IMR-90 (cell line): ENCODE data around the gene MAML3. TPM values are rescaled to one million over a fixed set of nuclear protein-coding genes. Genes with fewer than 3 reads are reported as not detected.

Source experiments
- ATAC-seq: fragments of 200-7000 bp; cut with Tn5 transposase; 2 replicates; pipeline ENCODE4 v1.9.1; 2020; ENCODE audit warnings: low read depth, mild to moderate bottlenecking, moderate library complexity
- BruUV-seq: library from RNA; stranded (reverse); fragments of 400-500 nt; replicated peaks from 2 replicates; lab custom pipeline; 2021; lab: Mats Ljungman, UMichigan
- CTCF ChIA-PET: fragments of 300-600 bp; formaldehyde crosslinking; extraction: SDS; loops from one replicate; lab custom pipeline; 2021; ENCODE audit warnings: antibody characterized with exemption; lab: Yijun Ruan, JAX
- POLR2A ChIA-PET: fragments of 300-600 bp; sonication (Branson Sonifier 250); formaldehyde crosslinking; loops from one replicate; lab custom pipeline; 2022; ENCODE audit warnings: antibody characterized with exemption; ENCODE audit not compliant: unreplicated experiment; lab: Charles Lee
- DNase-seq: peaks from one replicate; pipeline ENCODE4 v3.0.0; 2013
- H2AFZ ChIP-seq: replicated peaks from 2 replicates; pipeline ENCODE3; 2013; ENCODE audit warnings: low read length, mild to moderate bottlenecking; ENCODE audit not compliant: poor library complexity
- H2AK5ac ChIP-seq: 2 replicates; pipeline ENCODE4 v1.6.1; 2013; ENCODE audit warnings: low read depth, low read length, inconsistent platforms
- H2AK9ac ChIP-seq: replicated peaks from 2 replicates; pipeline ENCODE3; 2013; ENCODE audit warnings: mild to moderate bottlenecking, low read depth, low read length, moderate library complexity; ENCODE audit not compliant: poor library complexity
- H2BK120ac ChIP-seq: 2 replicates; pipeline ENCODE4 v1.6.1; 2013; ENCODE audit warnings: low read depth, low read length, inconsistent platforms
- H2BK15ac ChIP-seq: 3 replicates; pipeline ENCODE4 v1.6.1; 2013; ENCODE audit warnings: low read depth, low read length, inconsistent platforms
- H2BK20ac ChIP-seq: 2 replicates; pipeline ENCODE4 v1.6.1; 2013; ENCODE audit warnings: low read depth, mild to moderate bottlenecking, inconsistent platforms, low read length, moderate library complexity
- H2BK5ac ChIP-seq: 2 replicates; pipeline ENCODE4 v1.6.1; 2013; ENCODE audit warnings: mild to moderate bottlenecking, low read depth, low read length, inconsistent platforms; ENCODE audit not compliant: poor library complexity, severe bottlenecking
- H3K14ac ChIP-seq: replicated peaks from 2 replicates; pipeline ENCODE4 v1.6.1; 2013; ENCODE audit warnings: low read depth, low read length, inconsistent platforms
- H3K18ac ChIP-seq: 2 replicates; pipeline ENCODE4 v1.6.1; 2013; ENCODE audit warnings: low read depth, low read length, control low read depth
- H3K23ac ChIP-seq: 2 replicates; pipeline ENCODE4 v1.6.1; 2013; ENCODE audit warnings: low read depth, low read length, inconsistent platforms
- H3K27ac ChIP-seq: 2 replicates; pipeline ENCODE4 v1.5.1; 2013; ENCODE audit warnings: mild to moderate bottlenecking, control low read depth, low read length; ENCODE audit not compliant: insufficient read depth
- H3K27me3 ChIP-seq: 2 replicates; pipeline ENCODE4 v1.6.1; 2013; ENCODE audit warnings: low read length; ENCODE audit not compliant: control insufficient read depth, insufficient read depth
- H3K36me3 ChIP-seq: 2 replicates; pipeline ENCODE4 v1.6.1; 2013; ENCODE audit warnings: low read length, mixed read lengths; ENCODE audit not compliant: control insufficient read depth, insufficient read depth
- H3K4ac ChIP-seq: 2 replicates; pipeline ENCODE4 v1.6.1; 2013; ENCODE audit warnings: low read depth, low read length, inconsistent platforms
- H3K4me1 ChIP-seq: 2 replicates; pipeline ENCODE4 v1.6.1; 2013; ENCODE audit warnings: low read length, mixed read lengths; ENCODE audit not compliant: control insufficient read depth, insufficient read depth
- H3K4me2 ChIP-seq: 2 replicates; pipeline ENCODE4 v1.6.1; 2013; ENCODE audit warnings: low read depth, mild to moderate bottlenecking, control low read depth, low read length, moderate library complexity
- H3K4me3 ChIP-seq: 2 replicates; pipeline ENCODE4 v1.5.1; 2013; ENCODE audit warnings: low read depth, mild to moderate bottlenecking, control low read depth, low read length, moderate library complexity; ENCODE audit not compliant: insufficient read depth
- H3K56ac ChIP-seq: 2 replicates; pipeline ENCODE4 v1.6.1; 2013; ENCODE audit warnings: low read length, inconsistent platforms; ENCODE audit not compliant: insufficient read depth; ENCODE audit errors: extremely low read depth
- H3K79me1 ChIP-seq, 2 experiments: 2 replicates each; pipeline ENCODE4 v1.6.1; 2013; ENCODE audit warnings: low read length in 2 of 2, inconsistent platforms in 1 of 2, low read depth in 1 of 2
- H3K9ac ChIP-seq: 2 replicates; pipeline ENCODE4 v1.6.1; 2013; ENCODE audit warnings: low read depth, low read length, control low read depth
- H3K9me1 ChIP-seq: 2 replicates; pipeline ENCODE4 v1.6.1; 2013; ENCODE audit warnings: low read length, inconsistent platforms; ENCODE audit not compliant: insufficient read depth
- H3K9me3 ChIP-seq: 2 replicates; pipeline ENCODE4 v1.6.1; 2013; ENCODE audit warnings: low read length; ENCODE audit not compliant: control insufficient read depth, insufficient read depth
- H4K20me1 ChIP-seq: 2 replicates; pipeline ENCODE4 v1.6.1; 2013; ENCODE audit warnings: low read length, inconsistent platforms; ENCODE audit not compliant: insufficient read depth
- H4K5ac ChIP-seq: 2 replicates; pipeline ENCODE4 v1.6.1; 2013; ENCODE audit warnings: mild to moderate bottlenecking, low read depth, low read length, control low read depth
- H4K8ac ChIP-seq, 2 experiments: 2 replicates each; pipeline ENCODE4 v1.6.1; 2013; ENCODE audit warnings: low read depth in 2 of 2, low read length in 2 of 2, control low read depth in 1 of 2, inconsistent platforms in 1 of 2
- H4K91ac ChIP-seq: 2 replicates; pipeline ENCODE4 v1.6.1; 2013; ENCODE audit warnings: low read depth, low read length, inconsistent platforms; ENCODE audit not compliant: insufficient read depth
- CEBPB ChIP-seq: IDR thresholded peaks from 2 replicates; pipeline ENCODE4 v1.6.1; 2012; ENCODE audit warnings: low read depth, low read length, improper control_type of control experiment
- CHD1 ChIP-seq: IDR thresholded peaks from 2 replicates; pipeline ENCODE4 v1.6.1; 2012; ENCODE audit warnings: low read depth, low read length, improper control_type of control experiment
- CTCF ChIP-seq: conservative IDR thresholded peaks from 2 replicates; pipeline ENCODE4 v1.5.1; 2012; ENCODE audit warnings: mild to moderate bottlenecking, low read depth, low read length, improper control_type of control experiment
- ELK1 ChIP-seq: fragments of 150-350 bp; IDR thresholded peaks from 2 replicates; pipeline ENCODE4 v1.6.1; 2016; ENCODE audit warnings: low read depth, mild to moderate bottlenecking, low read length, moderate library complexity, borderline replicate concordance
- FOS ChIP-seq: fragments of 150-350 bp; IDR thresholded peaks from 2 replicates; pipeline ENCODE4 v1.6.1; 2016; ENCODE audit warnings: low read depth, low read length
- MAFK ChIP-seq: IDR thresholded peaks from 2 replicates; pipeline ENCODE4 v1.6.1; 2012; ENCODE audit warnings: low read depth, low read length, improper control_type of control experiment
- MXI1 ChIP-seq: IDR thresholded peaks from 2 replicates; pipeline ENCODE4 v1.6.1; 2012; ENCODE audit warnings: low read depth, mild to moderate bottlenecking, low read length, moderate library complexity, borderline replicate concordance
- NFE2L2 ChIP-seq: fragments of 150-350 bp; IDR thresholded peaks from 2 replicates; pipeline ENCODE4 v1.6.1; 2016; ENCODE audit warnings: low read depth, mild to moderate bottlenecking, low read length
- RAD21 ChIP-seq: IDR thresholded peaks from 2 replicates; pipeline ENCODE4 v1.6.1; 2012; ENCODE audit warnings: low read length, improper control_type of control experiment
- RFX5 ChIP-seq: IDR thresholded peaks from 2 replicates; pipeline ENCODE4 v1.8.0; 2012; ENCODE audit warnings: low read depth, mild to moderate bottlenecking, low read length, moderate library complexity
- SMC3 ChIP-seq: fragments of 150-350 bp; IDR thresholded peaks from 2 replicates; pipeline ENCODE4 v1.6.1; 2016; ENCODE audit warnings: low read depth, mild to moderate bottlenecking, antibody characterized with exemption, low read length, moderate library complexity
- USF2 ChIP-seq: fragments of 150-350 bp; IDR thresholded peaks from 2 replicates; pipeline ENCODE4 v1.6.1; 2017; ENCODE audit warnings: mild to moderate bottlenecking, antibody characterized with exemption, low read length, low read depth
- WGBS, 2 experiments: methylation state at CpG; one replicate each; pipeline versions ENCODE4 v1.1.5 to v1.1.7; 2013; ENCODE audit warnings: missing lambda C conversion rate in 2 of 2; ENCODE audit not compliant: insufficient read length in 1 of 2; ENCODE audit errors: extremely low coverage in 2 of 2; 5-methylcytosine and 5-hydroxymethylcytosine counted together
- dilution Hi-C: fragments of 300-500 bp; cut with HindIII; formaldehyde crosslinking; loops from one replicate; pipeline ENCODE4 v1.14.3; 2018; ENCODE audit warnings: low sequenced_read_pairs; ENCODE audit not compliant: unreplicated experiment
- in situ Hi-C: fragments of 300-500 bp; cut with MboI; formaldehyde crosslinking; loops from 3 replicates; pipeline ENCODE4 v1.14.3; 2019; ENCODE audit warnings: low sequenced_read_pairs, inconsistent platforms, mixed read lengths
- intact Hi-C: fragments of 100-400 bp; cut with micrococcal nuclease; formaldehyde crosslinking; loops from 2 replicates; pipeline ENCODE4 v1.10.0; 2022
- polyA plus RNA-seq, 3 experiments: library from polyadenylated mRNA; depleted of rRNA; stranded (reverse); fragments of >200 nt; gene quantifications; 2 replicates each; pipeline ENCODE4 v1.2.3, GENCODE V29; 2012; ENCODE audit warnings: low replicate concordance in 1 of 3
- total RNA-seq: library from RNA; depleted of rRNA; stranded (reverse); fragments of >200 nt; gene quantifications from 2 replicates; pipeline ENCODE4 v1.2.3, GENCODE V29; 2012

MAML3 gene
- total and polyA plus RNA-seq, 2 of the 4 experiments (the other 2 are of a cell fraction): 0.90 to 1.7 TPM

GRCh38 chr4:140068271-140068670, 85.7 kb downstream of the MAML3 start:
- Histone ChIP-seq H3K4me3 (no peak overlapping the region), H3K4me1 (peaks cover 17% of the 10 kb centered on the region), H3K9me1 (peaks cover 12% of the 10 kb centered on the region), H2BK120ac (no peak overlapping the region; the same call in 1 of the 2 replicates), H3K36me3 (no peaks in the 10 kb centered on the region), H2BK15ac (no peak overlapping the region), H3K18ac (no peak overlapping the region; the same call in 1 of the 2 replicates), H3K4me2 (no peak overlapping the region), H4K20me1 (no peaks in the 10 kb centered on the region), H3K79me1 (peaks cover 9 to 20% of the 10 kb centered on the region in 2 experiments; a peak in 3 of 4 replicates), H3K9ac (no peak overlapping the region), H2BK20ac (no peak overlapping the region), H3K14ac (no peak overlapping the region), H4K91ac (no peak overlapping the region), H3K56ac (no peak overlapping the region), H3K4ac (no peak overlapping the region), H3K27ac (no peak overlapping the region), H2AK5ac (0 out of 2 replicates have a peak overlapping the region, but pooled peaks have one; percentile 62), H3K27me3 (no peaks in the 10 kb centered on the region), H2AFZ (no peak overlapping the region), H2BK5ac (no peak overlapping the region), H4K5ac (peak overlapping the region; percentile 26; the same call in 1 of the 2 replicates), H2AK9ac (no peak overlapping the region), H3K23ac (no peak overlapping the region), H4K8ac (no peak overlapping the region), H3K9me3 (no peaks in the 10 kb centered on the region)
- no CpG with 5 or more reads among the region's 2 CpGs for WGBS, 2 experiments
- CTCF ChIA-PET: interaction anchor here (1.0 kb wide), 1 partner anchor 16 kb away, joined by 4 read pairs; no protein-coding TSS in a partner anchor
- ATAC-seq: no peak
- in situ Hi-C loops: no loop called here
- intact Hi-C loops: no loop called here
- POLR2A ChIA-PET: no interaction called here
- BruUV-seq: no TSS peak
- dilution Hi-C loops: no loop called here
- no peak for DNase-seq
- no peak for TF ChIP-seq MAFK
- TF ChIP-seq RAD21: no peak
- TF ChIP-seq FOS: no peak
- no peak for TF ChIP-seq MXI1
- no peak for TF ChIP-seq CTCF
- TF ChIP-seq RFX5: no peak
- TF ChIP-seq NFE2L2: no peak
- TF ChIP-seq CEBPB: no peak
- no peak for TF ChIP-seq CHD1
- no peak for TF ChIP-seq ELK1
- TF ChIP-seq SMC3: no peak
- TF ChIP-seq USF2: no peak
